ENCODE results near the gene GSTA5. TPM values are rescaled to one million over a fixed set of nuclear protein-coding genes. Genes with fewer than 3 reads are reported as not detected.
"Not testable (repeated sequence)": the region's sequence is repeated elsewhere in the genome, so short reads cannot be mapped to it uniquely, and the experiment has no call there.

GSTA5 gene
- total RNA-seq, 1 donor from 2014 or later: not detected

DNA sequence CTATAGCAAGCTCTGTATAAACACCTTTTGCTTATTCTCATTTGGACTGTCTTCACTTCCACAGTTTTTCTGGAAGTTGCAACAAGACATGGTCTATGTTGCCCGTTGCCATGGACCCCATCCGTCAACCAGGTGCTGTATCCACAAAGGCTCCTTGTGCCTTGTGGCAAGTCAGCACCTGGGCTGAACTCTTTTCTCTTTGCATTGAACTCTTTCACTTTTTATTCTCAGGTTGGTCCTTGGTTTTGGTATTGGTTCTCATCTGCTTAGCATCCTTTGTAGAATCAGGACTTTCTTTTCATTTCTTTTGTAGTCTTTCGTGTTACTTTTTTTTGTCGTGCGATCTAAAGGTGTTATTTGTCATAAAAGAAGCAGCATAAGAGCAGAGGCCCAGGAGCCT is 32.0 kb downstream of the GSTA5 start:
- H3K4me3 ChIP-seq: no peak overlapping the region
- intact Hi-C loops (cut with DNase I): no loop called here
- H3K4me1 ChIP-seq: no peaks in the 10 kb centered on the region
- H3K9me3 ChIP-seq: no peaks in the 10 kb centered on the region
- DNase-seq (ENCODE audit: low spot score in 2 of 2): no peak
- H3K36me3 ChIP-seq: no peaks in the 10 kb centered on the region
- H3K27me3 ChIP-seq: no peaks in the 10 kb centered on the region
- no peak overlapping the region for H3K27ac ChIP-seq
- TF ChIP-seq, protein P1, sequence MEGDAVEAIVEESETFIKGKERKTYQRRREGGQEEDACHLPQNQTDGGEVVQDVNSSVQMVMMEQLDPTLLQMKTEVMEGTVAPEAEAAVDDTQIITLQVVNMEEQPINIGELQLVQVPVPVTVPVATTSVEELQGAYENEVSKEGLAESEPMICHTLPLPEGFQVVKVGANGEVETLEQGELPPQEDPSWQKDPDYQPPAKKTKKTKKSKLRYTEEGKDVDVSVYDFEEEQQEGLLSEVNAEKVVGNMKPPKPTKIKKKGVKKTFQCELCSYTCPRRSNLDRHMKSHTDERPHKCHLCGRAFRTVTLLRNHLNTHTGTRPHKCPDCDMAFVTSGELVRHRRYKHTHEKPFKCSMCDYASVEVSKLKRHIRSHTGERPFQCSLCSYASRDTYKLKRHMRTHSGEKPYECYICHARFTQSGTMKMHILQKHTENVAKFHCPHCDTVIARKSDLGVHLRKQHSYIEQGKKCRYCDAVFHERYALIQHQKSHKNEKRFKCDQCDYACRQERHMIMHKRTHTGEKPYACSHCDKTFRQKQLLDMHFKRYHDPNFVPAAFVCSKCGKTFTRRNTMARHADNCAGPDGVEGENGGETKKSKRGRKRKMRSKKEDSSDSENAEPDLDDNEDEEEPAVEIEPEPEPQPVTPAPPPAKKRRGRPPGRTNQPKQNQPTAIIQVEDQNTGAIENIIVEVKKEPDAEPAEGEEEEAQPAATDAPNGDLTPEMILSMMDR (IDR thresholded peaks at IDR 0.05): no peak

DNA sequence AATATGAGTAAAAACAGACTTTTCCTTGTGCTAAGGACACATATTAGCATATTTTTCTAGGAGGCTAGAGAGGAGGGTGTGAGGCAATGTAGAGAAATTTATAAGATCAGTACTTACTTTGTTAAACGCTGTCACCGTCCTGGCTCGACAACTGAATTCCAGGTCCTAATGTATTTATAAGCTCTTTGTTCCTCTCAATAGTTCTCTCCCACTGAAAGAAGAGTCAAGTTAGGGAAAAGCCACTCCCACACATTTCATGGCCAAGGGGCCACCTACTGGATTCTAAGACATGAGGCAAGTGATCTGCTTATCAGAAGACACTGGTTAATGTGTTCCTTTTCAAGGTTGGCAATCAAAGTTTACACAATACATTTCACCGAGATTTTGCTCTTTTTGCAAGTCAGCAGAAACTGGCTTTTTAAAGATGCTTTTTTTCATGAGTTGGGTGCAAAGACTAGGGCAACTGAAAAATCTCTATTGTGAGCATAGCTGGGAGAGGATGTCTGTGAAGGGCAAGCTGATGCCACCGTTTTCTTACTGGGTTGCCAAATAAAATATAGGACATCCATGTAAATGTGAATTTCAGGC is 36.9 kb downstream of the GSTA5 start, which contains the start of gene GSTA1:
GSTA1 (minus strand) TSS at position 149 of the 588 bp plus-strand sequence. CDS start 4,549 bp downstream, outside the sequence.
- H3K27ac ChIP-seq; intact Hi-C loops (cut with DNase I); H3K27me3 ChIP-seq; H3K4me3 ChIP-seq; DNase-seq (ENCODE audit: low spot score in 2 of 2); H3K4me1 ChIP-seq; H3K9me3 ChIP-seq; H3K36me3 ChIP-seq: not testable (repeated sequence)

GRCh38 chr6:52802806-52803205 is 37.8 kb downstream of the GSTA5 start:
- intact Hi-C loops (cut with DNase I): no loop called here
- H3K27ac ChIP-seq: no peak overlapping the region
- no peak for DNase-seq (ENCODE audit: low spot score in 2 of 2)
- no peaks in the 10 kb centered on the region for H3K36me3 ChIP-seq
- H3K4me3 ChIP-seq: no peak overlapping the region
- TF ChIP-seq, protein P1 (IDR thresholded peaks at IDR 0.05): no peak
- H3K9me3 ChIP-seq: no peaks in the 10 kb centered on the region
- no peaks in the 10 kb centered on the region for H3K4me1 ChIP-seq
- H3K27me3 ChIP-seq: no peaks in the 10 kb centered on the region

- Histone ChIP-seq H3K27ac (no peak overlapping the region), H3K9me3 (no peaks in the 10 kb centered on the region), H3K4me3 (no peak overlapping the region), H3K4me1 (no peaks in the 10 kb centered on the region), H3K36me3 (no peaks in the 10 kb centered on the region), H3K27me3 (no peaks in the 10 kb centered on the region)
- intact Hi-C loops (cut with DNase I): no loop called here
- TF ChIP-seq, protein P1 (IDR thresholded peaks at IDR 0.05): no peak
- DNase-seq (ENCODE audit: low spot score in 2 of 2): no peak
These were observed 39.3 kb downstream of the GSTA5 start for GRCh38 chr6:52801188-52801841.

GRCh38 chr6:52799272-52799671 is 41.3 kb downstream of the GSTA5 start:
- H3K36me3 ChIP-seq; intact Hi-C loops (cut with DNase I); H3K27me3 ChIP-seq; H3K4me3 ChIP-seq; DNase-seq (ENCODE audit: low spot score in 2 of 2); H3K27ac ChIP-seq; H3K4me1 ChIP-seq; H3K9me3 ChIP-seq: not testable (repeated sequence)

DNA sequence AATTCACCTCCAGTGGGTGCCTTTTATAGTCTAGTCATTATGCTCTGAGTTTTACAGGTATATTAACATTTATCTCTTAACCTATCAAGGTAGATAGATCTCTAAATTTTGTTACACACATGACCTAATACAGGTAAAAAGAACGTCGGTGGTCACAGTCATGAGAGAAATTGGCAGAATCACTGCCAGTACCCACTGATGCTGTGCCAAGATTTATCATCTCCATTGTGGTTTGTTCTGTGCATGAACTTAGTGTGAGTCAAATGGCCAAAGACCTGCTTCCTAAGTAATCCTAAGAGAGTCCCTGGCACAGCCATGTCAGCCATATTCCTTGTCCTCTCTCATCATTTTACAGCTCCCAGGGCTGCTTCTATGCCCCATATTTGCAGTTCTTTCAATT is 46.2 kb downstream of the GSTA5 start:
- H3K36me3 ChIP-seq; DNase-seq (ENCODE audit: low spot score in 2 of 2); H3K4me3 ChIP-seq; H3K9me3 ChIP-seq; H3K27me3 ChIP-seq; intact Hi-C loops (cut with DNase I); H3K4me1 ChIP-seq; H3K27ac ChIP-seq: not testable (repeated sequence)

DNA sequence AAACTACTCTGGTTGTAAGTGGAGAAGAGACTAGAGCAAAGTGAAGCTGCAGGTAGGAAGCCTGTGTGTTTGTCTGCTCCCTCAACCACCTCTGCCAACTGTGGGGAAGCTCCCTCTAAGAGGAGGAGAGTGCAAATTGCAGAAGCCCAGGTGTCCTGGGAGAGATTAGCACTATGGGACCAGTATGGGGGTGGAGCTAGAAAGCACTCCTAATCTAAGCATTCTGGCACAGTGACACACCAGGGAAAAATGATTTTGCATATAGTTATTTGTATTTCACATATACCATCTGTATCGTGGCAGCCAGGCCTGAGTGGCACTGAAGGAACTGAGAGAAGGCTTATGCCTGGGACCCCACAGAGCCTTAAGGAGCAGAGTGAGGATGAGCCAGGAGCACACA is 49.8 kb downstream of the GSTA5 start:
- TF ChIP-seq, protein P1 (IDR thresholded peaks at IDR 0.05): no peak
- no peaks in the 10 kb centered on the region for H3K36me3 ChIP-seq
- H3K4me1 ChIP-seq: no peaks in the 10 kb centered on the region
- intact Hi-C loops (cut with DNase I): no loop called here
- H3K27ac ChIP-seq: no peak overlapping the region
- no peak for DNase-seq (ENCODE audit: low spot score in 2 of 2)
- no peaks in the 10 kb centered on the region for H3K27me3 ChIP-seq
- no peaks in the 10 kb centered on the region for H3K9me3 ChIP-seq
- no peak overlapping the region for H3K4me3 ChIP-seq

DNA sequence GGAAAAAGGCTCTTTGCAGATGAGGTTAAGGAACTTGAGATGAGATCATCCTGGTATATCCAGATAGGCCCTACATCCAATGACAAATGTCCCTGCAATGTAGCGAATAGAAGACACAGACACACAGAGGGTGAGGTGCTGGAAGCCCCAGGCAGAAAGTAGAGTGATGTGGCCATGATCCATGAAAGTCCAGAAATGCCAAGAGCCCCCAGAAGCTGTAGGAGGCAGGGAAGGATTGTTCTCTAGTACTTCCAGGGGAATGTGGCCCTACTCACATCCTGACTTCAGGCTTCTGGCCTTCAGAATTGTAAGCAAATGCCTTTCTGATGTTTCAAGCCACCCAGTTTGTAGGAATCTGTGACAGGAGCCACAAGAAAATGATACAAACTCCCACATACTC is 51.0 kb downstream of the GSTA5 start:
- intact Hi-C loops (cut with DNase I); H3K27ac ChIP-seq; DNase-seq (ENCODE audit: low spot score in 2 of 2); H3K36me3 ChIP-seq; H3K4me1 ChIP-seq; H3K27me3 ChIP-seq; H3K4me3 ChIP-seq; H3K9me3 ChIP-seq: not testable (repeated sequence)
